HepG2 (cell line): ENCODE data around the gene COQ8B. TPM values are rescaled to one million over a fixed set of nuclear protein-coding genes. Genes with fewer than 3 reads are reported as not detected.

Experiments used
- ATAC-seq: fragments of 200-7000 bp; cut with Tn5 transposase; 3 replicates; pipeline ENCODE4 v1.9.1; 2020; ENCODE audit warnings: mild to moderate bottlenecking, moderate library complexity
- BruUV-seq: library from RNA; stranded (reverse); fragments of 400-500 nt; replicated peaks from 2 replicates; lab custom pipeline; 2021; lab: Mats Ljungman, UMichigan
- CTCF ChIA-PET: fragments of 300-600 bp; formaldehyde crosslinking; extraction: SDS; loops from one replicate; lab custom pipeline; 2021; ENCODE audit warnings: low total read pairs, inconsistent platforms, low intra/inter-chr PET ratio; lab: Yijun Ruan, JAX
- POLR2A ChIA-PET: fragments of 350-600 bp; sonication (Branson Sonifier 250); formaldehyde crosslinking; loops from one replicate; lab custom pipeline; 2020; ENCODE audit warnings: antibody characterized with exemption, inconsistent platforms; lab: Yijun Ruan, JAX
- DNase-seq: peaks from one replicate; pipeline ENCODE4 v3.0.0-alpha.2; 2015; ENCODE audit warnings: low spot score
- FAIRE-seq: peaks from 3 replicates; lab custom pipeline; 2011; peaks lifted over from hg19 to GRCh38; lab: Jason Lieb, UNC
- H2AFZ ChIP-seq: one replicate; pipeline ENCODE4 v1.6.1; 2011; ENCODE audit warnings: low read length, inconsistent platforms
- H3K27ac ChIP-seq: fragments of 300-600 bp; 3 replicates; pipeline ENCODE4 v1.8.0; 2011; ENCODE audit warnings: mixed run types, mild to moderate bottlenecking, mixed read lengths, low read length, inconsistent platforms; ENCODE audit not compliant: insufficient read depth; ENCODE audit errors: extremely low read length
- H3K27me3 ChIP-seq, 2 experiments: fragments of 200-600 bp in 1 of 2; 2 replicates in 1 of 2; 3 replicates in 1 of 2; pipeline versions ENCODE4 v1.6.0 to v1.8.0; 2011; ENCODE audit warnings: low read length in 2 of 2, mild to moderate bottlenecking in 2 of 2, moderate library complexity in 2 of 2, inconsistent platforms in 1 of 2; ENCODE audit not compliant: insufficient read depth in 2 of 2, control insufficient read depth in 1 of 2
- H3K36me3 ChIP-seq, 2 experiments: fragments of 200-600 bp in 1 of 2; replicated peaks in 1 of 2; 2 replicates in 1 of 2; 3 replicates in 1 of 2; pipeline versions ENCODE4 v1.5.1 to v1.8.0; 2011; ENCODE audit warnings: low read length in 2 of 2, inconsistent platforms in 1 of 2; ENCODE audit not compliant: insufficient read depth in 2 of 2, control insufficient read depth in 1 of 2
- H3K4me1 ChIP-seq: 2 replicates; pipeline ENCODE4 v1.5.1; 2012; ENCODE audit warnings: low read length, inconsistent platforms; ENCODE audit not compliant: insufficient read depth
- H3K4me2 ChIP-seq: 2 replicates; pipeline ENCODE4 v1.6.0; 2011; ENCODE audit warnings: low read depth, low read length, inconsistent platforms
- H3K4me3 ChIP-seq, 3 experiments: fragments of 200-600 bp in 1 of 3; sonication (generic), shearing (Covaris generic) in 1 of 3; replicated peaks in 1 of 3; 2 replicates each; pipeline ENCODE4 v1.5.1; 2011 to 2016; ENCODE audit warnings: low read length in 3 of 3, inconsistent platforms in 2 of 3, low read depth in 2 of 3, mild to moderate bottlenecking in 2 of 3, control low read depth in 1 of 3, mixed read lengths in 1 of 3; ENCODE audit not compliant: insufficient read depth in 1 of 3
- H3K79me2 ChIP-seq: one replicate; pipeline ENCODE4 v1.6.1; 2011; ENCODE audit warnings: low read length, inconsistent platforms; ENCODE audit not compliant: insufficient read depth
- H3K9ac ChIP-seq: 2 replicates; pipeline ENCODE4 v1.6.0; 2011; ENCODE audit warnings: mild to moderate bottlenecking, low read depth, low read length, inconsistent platforms; ENCODE audit not compliant: insufficient read depth
- H3K9me3 ChIP-seq: 2 replicates; pipeline ENCODE4 v1.5.1; 2012; ENCODE audit warnings: mild to moderate bottlenecking, low read length
- H4K20me1 ChIP-seq: 2 replicates; pipeline ENCODE4 v1.6.0; 2011; ENCODE audit warnings: inconsistent platforms, mild to moderate bottlenecking, low read length, moderate library complexity; ENCODE audit not compliant: insufficient read depth
- GTF2F1 ChIP-seq: fragments of 150-350 bp; IDR thresholded peaks from 2 replicates; pipeline ENCODE4 v1.6.1; 2014; ENCODE audit warnings: low read length
- HNRNPUL1 ChIP-seq: fragments of 200-400 bp; formaldehyde crosslinking; IDR thresholded peaks from 2 replicates; pipeline ENCODE4 v1.6.1; 2017; ENCODE audit warnings: low read depth, mild to moderate bottlenecking, low read length, moderate library complexity
- KMT2B ChIP-seq: IDR thresholded peaks from 2 replicates; pipeline ENCODE4 v1.6.1; 2016; ENCODE audit warnings: missing genetic modification reagents, missing compliant biosample characterization
- MED1 ChIP-seq: sonication (generic); formaldehyde crosslinking; IDR thresholded peaks from 2 replicates; pipeline ENCODE4 v1.4.0; 2020; ENCODE audit warnings: missing genetic modification reagents
- PHF20 ChIP-seq: sonication (generic); formaldehyde crosslinking; IDR thresholded peaks from 2 replicates; pipeline ENCODE4 v1.5.0; 2020; ENCODE audit warnings: mild to moderate bottlenecking, missing genetic modification reagents
- SP4 ChIP-seq: sonication (generic); formaldehyde crosslinking; IDR thresholded peaks from 2 replicates; pipeline ENCODE4 v1.8.1; 2023; ENCODE audit warnings: mild to moderate bottlenecking, missing genetic modification reagents
- ZNF232 ChIP-seq: sonication (generic); formaldehyde crosslinking; IDR thresholded peaks from 2 replicates; pipeline ENCODE4 v1.4.0; 2020; ENCODE audit warnings: missing genetic modification reagents, borderline replicate concordance
- ZNF460 ChIP-seq: sonication (generic); formaldehyde crosslinking; IDR thresholded peaks from 2 replicates; pipeline ENCODE4 v1.5.1; 2020; ENCODE audit warnings: missing genetic modification reagents, mild to moderate bottlenecking, borderline replicate concordance
- ZNF782 ChIP-seq: sonication (generic); formaldehyde crosslinking; IDR thresholded peaks from 2 replicates; pipeline ENCODE4 v1.4.0; 2020; ENCODE audit warnings: missing genetic modification reagents, mild to moderate bottlenecking, borderline replicate concordance
- WGBS: methylation state at CpG from one replicate; pipeline ENCODE4 v1.1.6; 2017; ENCODE audit warnings: low lambda C conversion rate; 5-methylcytosine and 5-hydroxymethylcytosine counted together
- in situ Hi-C: cut with HindIII; loops from 2 replicates; pipeline ENCODE4 v1.10.0; 2017; ENCODE audit warnings: low pct_unique_long_range_greater_than_20kb; ENCODE audit not compliant: extremely low pct_ligation_motif_present
- intact Hi-C: fragments of 100-400 bp; cut with micrococcal nuclease; formaldehyde crosslinking; loops from one replicate; pipeline ENCODE4 v1.10.0; 2022; ENCODE audit not compliant: unreplicated experiment
- polyA plus RNA-seq, 8 experiments: library from polyadenylated mRNA; depleted of rRNA in 3 of 8; stranded (reverse) in 7 of 8; unstranded in 1 of 8; fragments of >200 nt; fragmentation: Illumina TruSeq in 4 of 8; extraction: Trizol in 4 of 8; gene quantifications; 2 replicates each; pipeline versions ENCODE4 v1.2.1 to v1.2.3, GENCODE V29; 2011 to 2016; ENCODE audit warnings: low read depth in 4 of 8, missing spikeins in 1 of 8, mixed read lengths in 1 of 8; ENCODE audit not compliant: insufficient read depth in 1 of 8
- total RNA-seq, 5 experiments: library from RNA; depleted of rRNA; stranded (reverse); fragments of >200 nt; fragmentation: Illumina TruSeq; extraction: Trizol; gene quantifications; 2 replicates each; pipeline ENCODE4 v1.2.3, GENCODE V29; 2016; ENCODE audit warnings: low read depth in 1 of 5
- TF ChIP-seq, protein P1 (sequence below): sonication (generic); formaldehyde crosslinking; IDR thresholded peaks from 2 replicates; pipeline ENCODE4 v1.4.0; 2020; ENCODE audit warnings: missing genetic modification reagents
- TF ChIP-seq, protein P2 (sequence below): sonication (generic); formaldehyde crosslinking; IDR thresholded peaks from 2 replicates; pipeline ENCODE4 v1.4.0; 2020; ENCODE audit warnings: missing genetic modification reagents, borderline replicate concordance
- TF ChIP-seq, protein P3 (sequence below): sonication (generic); formaldehyde crosslinking; IDR thresholded peaks from 2 replicates; pipeline ENCODE4 v1.4.0; 2020; ENCODE audit warnings: missing genetic modification reagents, borderline replicate concordance

COQ8B gene
- total and polyA plus RNA-seq, 2 of the 13 experiments (the other 11 are each of a cell fraction or from before 2014, with no cell fraction given), result 12.3 to 17.2 TPM

DNA sequence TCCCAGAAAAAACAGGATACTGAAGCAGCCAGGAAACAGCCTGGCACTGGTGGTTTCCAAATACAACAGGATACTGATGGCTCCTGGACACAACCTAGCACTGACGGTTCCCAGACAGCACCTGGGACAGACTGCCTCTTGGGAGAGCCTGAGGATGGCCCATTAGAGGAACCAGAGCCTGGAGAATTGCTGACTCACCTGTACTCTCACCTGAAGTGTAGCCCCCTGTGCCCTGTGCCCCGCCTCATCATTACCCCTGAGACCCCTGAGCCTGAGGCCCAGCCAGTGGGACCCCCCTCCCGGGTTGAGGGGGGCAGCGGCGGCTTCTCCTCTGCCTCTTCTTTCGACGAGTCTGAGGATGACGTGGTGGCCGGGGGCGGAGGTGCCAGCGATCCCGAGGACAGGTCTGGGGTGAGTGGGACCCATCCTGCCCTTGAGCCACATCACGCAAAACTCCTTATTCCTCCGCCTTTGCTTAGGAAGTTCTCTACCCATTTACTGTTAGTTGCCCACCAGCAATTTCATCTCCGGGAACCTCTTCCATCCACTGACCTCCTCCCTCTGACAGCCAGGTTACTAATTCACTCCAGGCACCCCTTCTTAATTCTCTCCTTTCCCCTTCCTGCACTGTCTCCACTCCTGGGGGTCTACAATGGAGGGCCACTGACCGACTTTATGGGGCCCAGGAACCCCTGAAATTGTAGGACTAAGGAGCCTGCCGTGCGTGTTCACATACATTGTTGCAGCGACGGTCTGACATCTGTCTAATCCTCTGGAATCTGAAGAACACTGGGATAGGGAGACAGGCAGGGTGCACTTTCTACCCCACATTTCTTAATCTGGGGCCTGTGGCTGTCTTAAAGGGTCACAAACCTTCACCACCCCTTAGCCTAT is 1.4 kb upstream of the COQ8B start:
- Histone ChIP-seq H3K4me1 (peaks cover 53% of the 10 kb centered on the region), H3K36me3 (peaks cover under 1 to 6% of the 10 kb centered on the region in 2 experiments; a peak in 1 of 5 replicates), H3K9me3 (no peaks in the 10 kb centered on the region), H3K4me3 (peak overlapping the region; percentile 90 to 99 (median 92)), H3K27ac (peak overlapping the region; percentile 95), H3K4me2 (peak overlapping the region; percentile 94), H4K20me1 (0 out of 2 replicates have a peak, but pooled peaks cover 4% of the 10 kb centered on the region), H3K9ac (peak overlapping the region; percentile 96), H2AFZ (no peak overlapping the region), H3K79me2 (peaks cover 53% of the 10 kb centered on the region), H3K27me3 (no peaks in the 10 kb centered on the region; a peak in 1 of 5 replicates)
- 2% methylated on average over 13 of the region's 20 CpGs for WGBS
- FAIRE-seq (no peak), DNase-seq (peak; percentile 18), ATAC-seq (no peak)
- no TSS peak for BruUV-seq
- intact Hi-C loops, result loop anchor here (2.0 to 5.0 kb wide), 2 partner anchors 33 to 89 kb away; partner anchors contain the start of genes ACTMAP and SNRPA
- ChIA-PET POLR2A (interaction anchor here (0.7 to 2.4 kb wide), 21 partner anchors 8 to 89 kb away, joined by 3 to 30 read pairs (median 5); partner anchors contain the start of genes ACTMAP, EGLN2, RAB4B and SNRPA), CTCF (no interaction called here)
- in situ Hi-C loops, result loop anchor here (5.0 kb wide), 1 partner anchor 34 kb away; the partner anchor contains the start of genes ACTMAP and SNRPA
- TF ChIP-seq KMT2B (peak; percentile 36; the same call in 1 of the 2 replicates), ZNF460 (CRISPR knock-in tag) (no peak), HNRNPUL1 (no peak), SP4 (CRISPR knock-in tag) (0 out of 2 replicates have a peak, but pooled peaks have one; percentile 29), ZNF782 (no peak), GTF2F1 (no peak), MED1 (peak; percentile 10; the same call in 1 of the 2 replicates), ZNF232 (CRISPR knock-in tag) (no peak), PHF20 (CRISPR knock-in tag) (no peak)
- TF ChIP-seq, protein P1, sequence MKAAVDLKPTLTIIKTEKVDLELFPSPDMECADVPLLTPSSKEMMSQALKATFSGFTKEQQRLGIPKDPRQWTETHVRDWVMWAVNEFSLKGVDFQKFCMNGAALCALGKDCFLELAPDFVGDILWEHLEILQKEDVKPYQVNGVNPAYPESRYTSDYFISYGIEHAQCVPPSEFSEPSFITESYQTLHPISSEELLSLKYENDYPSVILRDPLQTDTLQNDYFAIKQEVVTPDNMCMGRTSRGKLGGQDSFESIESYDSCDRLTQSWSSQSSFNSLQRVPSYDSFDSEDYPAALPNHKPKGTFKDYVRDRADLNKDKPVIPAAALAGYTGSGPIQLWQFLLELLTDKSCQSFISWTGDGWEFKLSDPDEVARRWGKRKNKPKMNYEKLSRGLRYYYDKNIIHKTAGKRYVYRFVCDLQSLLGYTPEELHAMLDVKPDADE (CRISPR knock-in tag), result no peak
- TF ChIP-seq, protein P2, sequence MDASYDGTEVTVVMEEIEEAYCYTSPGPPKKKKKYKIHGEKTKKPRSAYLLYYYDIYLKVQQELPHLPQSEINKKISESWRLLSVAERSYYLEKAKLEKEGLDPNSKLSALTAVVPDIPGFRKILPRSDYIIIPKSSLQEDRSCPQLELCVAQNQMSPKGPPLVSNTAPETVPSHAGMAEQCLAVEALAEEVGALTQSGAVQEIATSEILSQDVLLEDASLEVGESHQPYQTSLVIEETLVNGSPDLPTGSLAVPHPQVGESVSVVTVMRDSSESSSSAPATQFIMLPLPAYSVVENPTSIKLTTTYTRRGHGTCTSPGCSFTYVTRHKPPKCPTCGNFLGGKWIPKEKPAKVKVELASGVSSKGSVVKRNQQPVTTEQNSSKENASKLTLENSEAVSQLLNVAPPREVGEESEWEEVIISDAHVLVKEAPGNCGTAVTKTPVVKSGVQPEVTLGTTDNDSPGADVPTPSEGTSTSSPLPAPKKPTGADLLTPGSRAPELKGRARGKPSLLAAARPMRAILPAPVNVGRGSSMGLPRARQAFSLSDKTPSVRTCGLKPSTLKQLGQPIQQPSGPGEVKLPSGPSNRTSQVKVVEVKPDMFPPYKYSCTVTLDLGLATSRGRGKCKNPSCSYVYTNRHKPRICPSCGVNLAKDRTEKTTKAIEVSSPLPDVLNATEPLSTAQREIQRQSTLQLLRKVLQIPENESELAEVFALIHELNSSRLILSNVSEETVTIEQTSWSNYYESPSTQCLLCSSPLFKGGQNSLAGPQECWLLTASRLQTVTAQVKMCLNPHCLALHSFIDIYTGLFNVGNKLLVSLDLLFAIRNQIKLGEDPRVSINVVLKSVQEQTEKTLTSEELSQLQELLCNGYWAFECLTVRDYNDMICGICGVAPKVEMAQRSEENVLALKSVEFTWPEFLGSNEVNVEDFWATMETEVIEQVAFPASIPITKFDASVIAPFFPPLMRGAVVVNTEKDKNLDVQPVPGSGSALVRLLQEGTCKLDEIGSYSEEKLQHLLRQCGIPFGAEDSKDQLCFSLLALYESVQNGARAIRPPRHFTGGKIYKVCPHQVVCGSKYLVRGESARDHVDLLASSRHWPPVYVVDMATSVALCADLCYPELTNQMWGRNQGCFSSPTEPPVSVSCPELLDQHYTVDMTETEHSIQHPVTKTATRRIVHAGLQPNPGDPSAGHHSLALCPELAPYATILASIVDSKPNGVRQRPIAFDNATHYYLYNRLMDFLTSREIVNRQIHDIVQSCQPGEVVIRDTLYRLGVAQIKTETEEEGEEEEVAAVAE (CRISPR knock-in tag), result no peak
- TF ChIP-seq, protein P3, sequence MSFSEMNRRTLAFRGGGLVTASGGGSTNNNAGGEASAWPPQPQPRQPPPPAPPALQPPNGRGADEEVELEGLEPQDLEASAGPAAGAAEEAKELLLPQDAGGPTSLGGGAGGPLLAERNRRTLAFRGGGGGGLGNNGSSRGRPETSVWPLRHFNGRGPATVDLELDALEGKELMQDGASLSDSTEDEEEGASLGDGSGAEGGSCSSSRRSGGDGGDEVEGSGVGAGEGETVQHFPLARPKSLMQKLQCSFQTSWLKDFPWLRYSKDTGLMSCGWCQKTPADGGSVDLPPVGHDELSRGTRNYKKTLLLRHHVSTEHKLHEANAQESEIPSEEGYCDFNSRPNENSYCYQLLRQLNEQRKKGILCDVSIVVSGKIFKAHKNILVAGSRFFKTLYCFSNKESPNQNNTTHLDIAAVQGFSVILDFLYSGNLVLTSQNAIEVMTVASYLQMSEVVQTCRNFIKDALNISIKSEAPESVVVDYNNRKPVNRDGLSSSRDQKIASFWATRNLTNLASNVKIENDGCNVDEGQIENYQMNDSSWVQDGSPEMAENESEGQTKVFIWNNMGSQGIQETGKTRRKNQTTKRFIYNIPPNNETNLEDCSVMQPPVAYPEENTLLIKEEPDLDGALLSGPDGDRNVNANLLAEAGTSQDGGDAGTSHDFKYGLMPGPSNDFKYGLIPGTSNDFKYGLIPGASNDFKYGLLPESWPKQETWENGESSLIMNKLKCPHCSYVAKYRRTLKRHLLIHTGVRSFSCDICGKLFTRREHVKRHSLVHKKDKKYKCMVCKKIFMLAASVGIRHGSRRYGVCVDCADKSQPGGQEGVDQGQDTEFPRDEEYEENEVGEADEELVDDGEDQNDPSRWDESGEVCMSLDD (CRISPR knock-in tag), result 0 out of 2 replicates have a peak, but pooled peaks have one; percentile 4
